ENCODE data around the gene ARFIP1. TPM values are rescaled to one million over a fixed set of nuclear protein-coding genes. Genes with fewer than 3 reads are reported as not detected.
"Not testable (repeated sequence)": the region's sequence is repeated elsewhere in the genome, so short reads cannot be mapped to it uniquely, and the experiment has no call there.

Gene ARFIP1
- polyA plus RNA-seq, 1 donor from 2014 or later, result 18.2 TPM

DNA sequence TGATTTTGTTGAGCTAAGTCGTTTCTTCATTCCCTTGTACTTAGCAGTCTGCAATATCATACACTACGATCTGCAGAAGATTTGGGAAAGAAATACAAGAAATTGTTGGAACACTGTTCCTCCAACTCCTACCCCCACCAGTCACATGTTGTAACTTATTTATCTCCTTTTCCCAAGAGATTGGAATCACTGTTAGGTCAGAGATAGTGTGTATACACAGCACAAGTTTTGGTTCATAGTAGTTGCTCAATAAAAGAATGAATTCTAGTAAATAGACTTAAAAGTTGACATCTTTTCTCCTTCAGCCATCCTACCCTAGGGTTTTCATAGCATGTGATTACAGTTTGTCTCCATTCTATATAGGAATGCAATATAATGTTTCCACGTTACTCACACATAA is 68.8 kb downstream of the ARFIP1 start:
- Mint-ChIP-seq H3K36me3 (peaks cover 11% of the 10 kb centered on the region), H3K4me3 (no peak overlapping the region), H3K4me1 (peaks cover 21 to 34% (median 25%) of the 10 kb centered on the region in 3 donors), H3K27ac (no peak overlapping the region), H3K27me3 (no peaks in the 10 kb centered on the region), H3K9me3 (peaks cover 6 to 10% (median 9%) of the 10 kb centered on the region in 3 donors)

DNA sequence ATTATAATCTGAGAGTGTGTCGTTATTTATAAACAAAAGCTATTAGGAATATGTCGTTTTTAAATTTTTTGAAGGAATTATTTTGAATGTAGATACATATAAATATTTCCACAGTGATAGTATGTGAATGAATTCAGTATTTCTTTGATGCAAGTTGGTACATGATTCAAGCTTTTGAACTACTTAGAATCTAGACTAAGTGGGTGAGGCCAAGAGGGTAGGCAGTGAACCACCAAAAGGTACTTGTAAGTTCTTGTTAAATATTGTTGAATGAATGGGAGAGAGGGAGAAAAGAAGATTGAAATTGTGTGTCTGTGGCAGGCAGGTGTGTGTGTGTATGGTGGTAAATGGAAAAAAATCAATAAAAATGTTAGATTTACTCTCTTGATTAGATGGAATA is 69.6 kb downstream of the ARFIP1 start:
- H3K9me3 Mint-ChIP-seq, result peaks cover 8 to 15% (median 14%) of the 10 kb centered on the region in 3 donors
- H3K27me3 Mint-ChIP-seq, result no peaks in the 10 kb centered on the region
- peak overlapping the region in 2 of 4 donors; percentile 13 to 58 for H3K4me3 Mint-ChIP-seq
- H3K27ac Mint-ChIP-seq, result peak overlapping the region in 1 of 3 donors; percentile 41
- peaks cover 21 to 34% (median 25%) of the 10 kb centered on the region in 3 donors for H3K4me1 Mint-ChIP-seq
- peaks cover 16% of the 10 kb centered on the region for H3K36me3 Mint-ChIP-seq

DNA sequence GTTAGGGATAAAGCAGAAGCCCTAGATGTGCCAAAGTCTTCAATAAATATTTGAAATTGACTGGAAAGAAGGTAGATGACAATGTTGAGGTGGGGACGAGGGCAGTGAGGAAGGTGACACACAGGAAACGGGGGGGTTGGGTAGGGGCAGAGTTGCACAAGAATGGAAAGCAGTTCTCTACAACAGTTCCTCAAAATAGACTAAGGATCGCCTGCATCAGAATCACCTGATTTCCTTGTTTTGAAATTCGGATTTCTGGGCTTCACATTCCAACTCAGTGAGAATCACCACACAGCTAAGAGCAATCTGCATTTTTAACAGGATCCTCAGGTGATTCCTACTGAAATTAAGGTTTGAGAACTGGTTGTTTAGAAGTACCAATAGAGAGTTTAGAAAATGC is 70.6 kb downstream of the ARFIP1 start:
- peak overlapping the region in 3 of 4 donors; percentile 65 to 84 (median 68) for H3K4me3 Mint-ChIP-seq
- H3K36me3 Mint-ChIP-seq, result peaks cover 16% of the 10 kb centered on the region
- H3K27ac Mint-ChIP-seq, result peak overlapping the region; percentile 39 to 87 (median 66)
- peaks cover 10 to 18% (median 16%) of the 10 kb centered on the region in 3 donors for H3K9me3 Mint-ChIP-seq
- H3K4me1 Mint-ChIP-seq, result peaks cover 21 to 34% (median 25%) of the 10 kb centered on the region in 3 donors
- H3K27me3 Mint-ChIP-seq, result no peaks in the 10 kb centered on the region

DNA sequence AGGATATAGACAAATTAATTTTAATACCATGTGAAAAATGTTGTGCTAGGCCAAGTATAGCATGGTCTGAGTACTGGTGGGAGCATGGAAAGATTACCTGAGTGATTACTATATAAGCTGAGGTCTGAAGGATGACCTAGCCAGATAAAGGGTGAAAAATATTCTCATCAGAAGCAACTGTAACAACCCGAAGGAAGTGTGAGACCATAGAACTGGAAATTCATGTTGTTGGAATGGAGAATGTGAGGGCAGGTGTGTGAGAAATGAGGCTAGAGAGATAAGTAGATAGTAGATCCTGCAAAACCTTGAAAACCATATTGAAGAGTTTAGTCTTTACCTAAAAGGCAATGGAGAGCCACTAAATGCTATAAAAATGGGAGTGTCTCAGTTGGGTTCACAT is 71.5 kb downstream of the ARFIP1 start:
- H3K27ac Mint-ChIP-seq, result peak overlapping the region in 1 of 3 donors; percentile 87
- peaks cover 10 to 18% (median 16%) of the 10 kb centered on the region in 3 donors for H3K9me3 Mint-ChIP-seq
- no peaks in the 10 kb centered on the region for H3K27me3 Mint-ChIP-seq
- H3K36me3 Mint-ChIP-seq, result peaks cover 19% of the 10 kb centered on the region
- peak overlapping the region in 1 of 4 donors; percentile 84 for H3K4me3 Mint-ChIP-seq
- peaks cover 21 to 34% (median 25%) of the 10 kb centered on the region in 3 donors for H3K4me1 Mint-ChIP-seq

DNA sequence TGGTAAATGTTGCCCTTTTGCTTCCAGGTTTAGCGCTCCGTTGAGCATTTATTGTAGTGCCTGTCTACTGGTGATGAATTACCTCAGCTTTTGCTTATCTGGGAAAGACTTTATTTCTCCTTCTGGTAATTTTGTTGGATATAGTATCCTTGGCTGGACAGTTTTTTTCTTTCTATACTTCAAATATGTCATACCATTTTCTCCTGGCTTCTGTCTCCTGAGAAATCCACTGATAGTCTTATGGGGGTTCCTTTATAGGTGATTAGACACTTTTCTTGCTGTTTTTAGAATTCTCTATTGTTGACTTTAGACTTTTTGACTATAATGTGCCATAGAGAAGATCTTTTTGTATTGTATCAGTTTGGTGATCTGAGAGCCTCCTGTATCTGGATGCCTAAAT is 73.5 kb downstream of the ARFIP1 start:
- H3K4me1 Mint-ChIP-seq, result peaks cover 20 to 28% (median 22%) of the 10 kb centered on the region in 3 donors
- H3K9me3 Mint-ChIP-seq, result peaks cover 10 to 18% (median 16%) of the 10 kb centered on the region in 3 donors
- H3K27ac Mint-ChIP-seq, result no peak overlapping the region
- H3K36me3 Mint-ChIP-seq, result peaks cover 20% of the 10 kb centered on the region
- peak overlapping the region in 2 of 4 donors; percentile 15 to 39 for H3K4me3 Mint-ChIP-seq
- H3K27me3 Mint-ChIP-seq, result no peaks in the 10 kb centered on the region

DNA sequence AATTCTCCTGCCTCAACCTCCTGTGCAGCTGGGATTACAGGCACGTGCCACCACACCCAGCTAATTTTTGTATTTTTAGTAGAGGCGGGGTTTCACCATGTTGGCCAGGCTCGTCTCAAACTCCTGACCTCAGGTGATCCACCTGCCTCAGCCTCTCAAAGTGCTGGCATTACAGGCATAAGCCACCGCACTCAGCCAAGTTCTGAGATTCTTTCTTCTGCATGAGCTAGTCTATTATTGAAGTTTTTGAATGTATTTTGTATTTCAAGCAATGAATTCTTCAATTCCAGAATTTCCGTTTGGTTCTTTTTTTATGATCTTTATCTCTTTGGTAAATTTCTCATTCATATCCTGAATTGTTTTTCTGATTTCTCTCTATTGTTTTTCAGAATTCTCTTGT is 74.3 kb downstream of the ARFIP1 start:
- H3K27me3 Mint-ChIP-seq, H3K27ac Mint-ChIP-seq: not testable (repeated sequence)
- peaks cover 10 to 18% (median 16%) of the 10 kb centered on the region in 3 donors for H3K9me3 Mint-ChIP-seq
- H3K4me3 Mint-ChIP-seq, result peak overlapping the region in 1 of 4 donors; percentile 12
- H3K36me3 Mint-ChIP-seq, result peaks cover 21% of the 10 kb centered on the region
- H3K4me1 Mint-ChIP-seq, result peaks cover 20 to 23% (median 21%) of the 10 kb centered on the region in 3 donors

DNA sequence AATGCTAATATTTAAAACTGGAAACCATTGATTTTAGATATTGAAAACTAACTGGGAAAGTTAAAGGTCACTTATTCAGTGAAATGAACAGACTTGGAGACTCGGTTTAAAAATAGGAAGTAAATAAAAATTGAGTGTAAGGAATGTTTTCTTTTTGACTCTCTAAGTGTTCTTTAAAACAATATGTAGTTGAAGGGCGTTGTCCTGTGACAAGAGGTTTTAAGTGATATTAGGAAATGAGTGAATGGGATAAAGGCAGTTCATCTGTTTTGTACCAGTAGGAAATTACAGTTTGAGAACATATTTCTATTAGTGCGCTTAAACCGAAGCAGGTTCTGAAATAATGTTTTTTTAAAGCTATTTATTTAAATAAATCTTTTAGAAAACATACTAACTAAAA is 77.2 kb downstream of the ARFIP1 start:
- Mint-ChIP-seq H3K27ac (no peak overlapping the region), H3K4me3 (no peak overlapping the region), H3K27me3 (no peaks in the 10 kb centered on the region), H3K4me1 (no peaks in the 10 kb centered on the region), H3K36me3 (peaks cover 25% of the 10 kb centered on the region), H3K9me3 (peaks cover 10 to 18% (median 16%) of the 10 kb centered on the region in 3 donors)

DNA sequence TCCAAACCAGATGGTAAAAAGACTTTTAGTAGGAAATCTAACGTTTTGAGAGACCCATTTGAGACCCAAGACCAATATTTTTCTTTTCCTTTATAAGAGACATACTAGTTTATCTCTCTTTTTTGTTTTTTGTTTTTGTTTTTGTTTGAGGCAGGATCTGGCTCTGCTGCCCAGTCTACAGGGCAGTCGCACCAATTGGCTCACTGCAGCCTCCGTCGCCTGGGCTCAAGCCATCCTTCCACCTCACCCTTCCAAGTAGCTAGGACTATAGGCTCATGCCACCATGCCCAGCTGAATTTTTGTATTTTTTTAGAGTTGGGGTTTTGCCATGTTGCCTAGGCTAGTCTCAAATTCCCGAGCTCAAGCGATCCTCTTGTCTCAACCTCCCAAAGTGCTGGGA is 79.2 kb downstream of the ARFIP1 start:
- Mint-ChIP-seq H3K9me3 (peaks cover 4 to 6% (median 6%) of the 10 kb centered on the region in 3 donors), H3K36me3 (peaks cover 12% of the 10 kb centered on the region), H3K27ac (no peak overlapping the region), H3K27me3 (no peaks in the 10 kb centered on the region), H3K4me1 (no peaks in the 10 kb centered on the region), H3K4me3 (no peak overlapping the region)

DNA sequence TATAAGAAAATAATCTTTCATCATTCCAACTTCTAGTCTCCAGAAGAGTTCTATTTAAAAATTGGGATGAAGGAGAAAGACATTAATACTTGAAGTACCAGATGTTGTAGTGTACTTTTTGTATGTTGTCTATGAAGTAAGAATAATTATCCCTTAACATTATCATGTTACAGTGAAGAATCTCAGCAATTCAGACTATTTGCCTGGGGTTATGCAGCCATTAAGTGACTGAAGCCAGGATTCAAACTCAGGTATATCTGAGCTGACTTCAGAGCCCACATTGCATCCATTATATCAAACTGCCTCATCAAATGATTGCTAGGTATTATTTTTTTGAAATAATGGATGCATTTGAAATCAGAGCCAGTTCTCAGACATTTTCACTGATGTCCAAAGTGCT is 80.3 kb downstream of the ARFIP1 start:
- Mint-ChIP-seq H3K36me3 (peaks cover 12% of the 10 kb centered on the region), H3K4me3 (no peak overlapping the region), H3K9me3 (no peaks in the 10 kb centered on the region), H3K27me3 (no peaks in the 10 kb centered on the region), H3K4me1 (no peaks in the 10 kb centered on the region), H3K27ac (no peak overlapping the region)

DNA sequence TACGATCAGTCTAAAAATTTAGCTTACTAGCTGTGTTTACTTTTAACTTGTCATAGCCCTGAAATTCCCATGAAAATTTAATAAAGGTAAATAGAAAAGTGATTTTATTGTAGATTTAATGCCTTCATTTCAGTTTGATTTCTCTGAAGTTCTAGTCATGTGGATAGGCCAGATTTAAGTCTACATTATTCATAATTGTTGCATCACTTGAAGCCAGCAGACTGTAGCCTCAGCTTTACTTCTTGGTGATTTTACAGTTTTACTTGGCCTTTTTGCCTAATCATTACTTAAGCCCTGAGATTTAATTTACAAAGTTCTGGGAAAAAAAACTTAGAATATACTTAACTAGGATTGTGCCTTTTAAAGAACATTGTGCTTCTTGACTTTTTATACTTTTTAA is 82.9 kb downstream of the ARFIP1 start:
- Mint-ChIP-seq H3K27me3 (no peaks in the 10 kb centered on the region), H3K27ac (no peak overlapping the region), H3K4me1 (no peaks in the 10 kb centered on the region), H3K4me3 (no peak overlapping the region), H3K9me3 (no peaks in the 10 kb centered on the region), H3K36me3 (peaks cover 10% of the 10 kb centered on the region)

DNA sequence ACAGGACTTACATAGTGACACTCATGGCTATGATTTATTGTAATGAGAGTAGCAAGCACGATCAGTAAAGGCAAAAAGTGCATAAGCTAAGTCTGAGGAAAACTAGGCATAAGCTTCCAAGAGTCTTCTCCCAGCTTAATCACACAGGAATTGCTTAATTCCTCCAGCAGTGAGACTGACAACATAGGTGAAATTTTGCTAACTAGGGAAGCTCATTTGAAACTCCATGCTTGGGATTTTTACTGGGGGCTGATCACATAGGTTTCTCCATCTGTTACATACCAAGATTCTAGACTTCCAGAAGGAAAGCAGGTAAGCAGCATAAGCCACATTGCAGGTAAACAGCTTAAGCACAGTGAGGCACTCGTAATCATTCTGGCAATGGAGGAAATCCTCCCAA is 84.6 kb downstream of the ARFIP1 start:
- no peak overlapping the region for H3K27ac Mint-ChIP-seq
- no peak overlapping the region for H3K4me3 Mint-ChIP-seq
- H3K4me1 Mint-ChIP-seq, result no peaks in the 10 kb centered on the region
- peaks cover 8% of the 10 kb centered on the region for H3K36me3 Mint-ChIP-seq
- no peaks in the 10 kb centered on the region for H3K9me3 Mint-ChIP-seq
- no peaks in the 10 kb centered on the region for H3K27me3 Mint-ChIP-seq

DNA sequence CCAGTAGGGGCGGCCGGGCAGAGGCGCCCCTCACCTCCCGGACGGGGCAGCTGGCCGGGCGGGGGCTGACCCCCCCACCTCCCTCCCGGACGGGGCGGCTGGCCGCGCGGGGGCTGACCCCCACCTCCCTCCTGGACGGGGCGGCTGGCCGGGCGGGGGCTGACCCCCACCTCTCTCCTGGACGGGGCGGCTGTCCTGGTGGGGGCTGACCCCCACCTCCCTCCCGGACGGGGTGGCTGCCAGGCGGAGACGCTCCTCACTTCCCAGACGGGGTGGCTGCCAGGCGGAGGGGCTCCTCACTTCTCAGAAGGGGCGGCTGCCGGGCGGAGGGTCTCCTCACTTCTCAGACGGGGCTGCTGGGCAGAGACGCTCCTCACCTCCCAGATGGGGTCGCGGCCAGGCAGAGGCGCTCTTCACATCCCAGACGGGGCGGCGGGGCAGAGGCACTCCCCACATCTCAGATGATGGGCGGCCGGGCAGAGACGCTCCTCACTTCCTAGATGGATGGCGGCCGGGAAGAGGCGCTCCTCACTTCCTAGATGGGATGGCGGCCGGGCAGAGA is 86.8 kb downstream of the ARFIP1 start:
- not testable (repeated sequence) for H3K9me3 Mint-ChIP-seq, H3K27ac Mint-ChIP-seq, H3K4me3 Mint-ChIP-seq, H3K4me1 Mint-ChIP-seq, H3K36me3 Mint-ChIP-seq, H3K27me3 Mint-ChIP-seq

DNA sequence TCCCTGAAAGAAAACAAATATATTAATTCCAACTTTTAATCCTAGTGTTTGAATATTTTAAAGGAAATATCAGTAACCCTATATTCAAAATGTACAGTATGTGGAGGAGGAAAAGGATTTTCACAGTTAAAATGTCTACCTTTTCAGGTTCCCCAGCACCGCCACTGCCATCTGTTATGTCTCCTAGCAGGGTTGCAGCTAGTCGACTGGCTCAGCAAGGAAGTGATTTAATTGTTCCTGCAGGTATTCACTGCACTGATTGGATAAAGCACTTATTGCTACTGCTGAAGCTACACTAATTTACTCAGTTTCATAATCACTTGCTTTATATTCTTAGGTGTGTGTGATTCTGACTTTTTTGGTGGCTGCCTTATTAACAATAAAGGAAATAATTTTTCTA is 90.9 kb downstream of the ARFIP1 start:
- Mint-ChIP-seq H3K9me3 (peaks cover 0 to 5% (median 0%) of the 10 kb centered on the region in 3 donors), H3K4me1 (peaks cover 0 to 2% (median 0%) of the 10 kb centered on the region in 3 donors), H3K36me3 (peaks cover 15% of the 10 kb centered on the region), H3K27me3 (no peaks in the 10 kb centered on the region), H3K4me3 (no peak overlapping the region), H3K27ac (no peak overlapping the region)

DNA sequence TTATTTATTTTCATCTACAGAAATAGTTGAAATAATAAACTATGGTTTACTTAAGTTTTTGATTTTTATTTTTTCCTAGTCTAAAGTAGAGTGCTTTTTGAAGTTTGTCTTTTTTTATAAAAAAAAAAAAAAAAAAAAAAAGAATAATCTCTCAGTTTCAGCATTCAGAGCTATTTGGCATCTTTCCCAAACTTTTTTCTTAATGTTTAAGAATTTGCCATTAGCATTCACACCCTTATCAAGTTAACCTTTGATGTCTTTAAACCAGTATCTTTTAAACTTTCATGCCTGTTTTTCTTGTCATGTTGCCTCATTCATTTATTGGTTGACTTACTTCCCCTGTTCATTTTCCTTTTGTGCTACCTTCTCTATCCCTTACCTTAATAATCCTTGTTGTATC is 95.5 kb downstream of the ARFIP1 start:
- Mint-ChIP-seq H3K27ac (no peak overlapping the region), H3K9me3 (peaks cover 0 to 17% (median 4%) of the 10 kb centered on the region in 3 donors), H3K36me3 (peaks cover 35% of the 10 kb centered on the region), H3K4me1 (peaks cover 0 to 3% (median 0%) of the 10 kb centered on the region in 3 donors), H3K27me3 (no peaks in the 10 kb centered on the region), H3K4me3 (no peak overlapping the region)

DNA sequence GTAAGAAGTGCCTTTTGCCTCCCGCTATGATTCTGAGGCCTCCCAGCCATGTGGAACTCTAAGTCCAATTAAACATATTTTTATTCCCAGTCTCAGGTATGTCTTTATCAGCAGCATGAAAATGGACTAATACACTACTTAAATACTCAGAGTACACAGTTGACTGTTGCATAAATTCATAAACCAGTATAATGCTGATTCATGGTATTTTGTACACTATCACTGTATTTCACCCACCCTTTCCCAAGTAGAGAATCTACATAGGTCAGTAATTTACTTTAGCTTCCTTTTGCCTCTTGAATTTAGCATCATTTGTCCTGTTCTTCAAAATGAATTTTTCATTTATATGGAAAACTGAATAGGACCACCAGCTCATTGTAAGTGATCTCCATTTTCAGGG is 98.1 kb downstream of the ARFIP1 start:
- peak overlapping the region in 1 of 4 donors; percentile 76 for H3K4me3 Mint-ChIP-seq
- peaks cover 41% of the 10 kb centered on the region for H3K36me3 Mint-ChIP-seq

DNA sequence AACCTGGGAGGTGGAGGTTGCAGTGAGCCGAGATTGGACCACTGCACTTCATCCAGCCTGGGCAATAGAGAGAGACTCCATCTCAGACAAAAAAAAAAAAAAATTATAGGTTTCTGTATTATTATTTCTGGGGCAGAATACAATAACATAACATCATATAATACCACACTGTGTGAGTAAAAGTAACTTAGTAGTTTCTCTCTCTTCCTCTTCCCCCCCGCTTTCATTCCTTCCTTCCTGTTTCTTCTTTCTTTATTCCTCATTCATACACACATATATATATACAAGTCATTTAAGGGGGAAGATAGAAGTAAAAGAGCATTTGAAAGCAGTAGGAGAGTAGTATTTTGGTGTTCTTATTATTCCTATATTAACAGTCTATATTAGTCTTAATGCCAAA is 100.5 kb downstream of the ARFIP1 start:
- peaks cover 32% of the 10 kb centered on the region for H3K36me3 Mint-ChIP-seq
- peaks cover 0 to 14% (median 4%) of the 10 kb centered on the region in 3 donors for H3K9me3 Mint-ChIP-seq
- H3K4me1 Mint-ChIP-seq, result peaks cover 0 to 2% (median 1%) of the 10 kb centered on the region in 3 donors
- H3K4me3 Mint-ChIP-seq, result no peak overlapping the region
- H3K27ac Mint-ChIP-seq, result no peak overlapping the region
- no peaks in the 10 kb centered on the region for H3K27me3 Mint-ChIP-seq

More for the DNA sequence above, 98.1 kb downstream of the ARFIP1 start:
- H3K27me3 Mint-ChIP-seq, result no peaks in the 10 kb centered on the region
- no peak overlapping the region for H3K27ac Mint-ChIP-seq
- H3K9me3 Mint-ChIP-seq, result peaks cover 0 to 17% (median 4%) of the 10 kb centered on the region in 3 donors
- H3K4me1 Mint-ChIP-seq, result peaks cover 0 to 4% (median 1%) of the 10 kb centered on the region in 3 donors

Measured in IgD-negative memory B cell (primary cell).